ENCODE measurements around the gene IMP4. TPM values are rescaled to one million over a fixed set of nuclear protein-coding genes. Genes with fewer than 3 reads are reported as not detected.
A peak's percentile ranks its signal among the peaks of the same experiment; 100 is the strongest.

The IMP4 gene
- 43.5 to 50.1 TPM (median 48.4 TPM) in 3 replicates for total RNA-seq
- long read RNA-seq, transcript IMP4-202 (9 exons, 822 nt) = minor isoform, 25 of 89 reads
- long read RNA-seq, transcript IMP4-201 (9 exons, 1,740 nt) = major isoform, 42 of 89 reads
- long read RNA-seq, transcript IMP4-208 (8 exons, 2,379 nt) = minor isoform, 10 of 89 reads
- long read RNA-seq, partial matches to known transcripts = 5 of 89 reads
- long read RNA-seq, other reads (novel, unspliced or antisense) = 6 of 89 reads

- TF ChIP-seq CTCF (IDR thresholded peaks at IDR 0.05) = peak; percentile 74
- Mint-ChIP-seq H3K4me1 (ENCODE audit: low read depth) (peaks cover 24% of the 10 kb centered on the region), H3K36me3 (ENCODE audit: low read depth) (peaks cover 30% of the 10 kb centered on the region), H3K9me3 (ENCODE audit: low read depth) (no peaks in the 10 kb centered on the region), H3K27ac (ENCODE audit: unreplicated experiment) (peak within 1 kb of the TSS; percentile 100), H3K27me3 (ENCODE audit: low read depth) (no peaks in the 10 kb centered on the region), H3K4me3 (ENCODE audit: unreplicated experiment) (peak within 1 kb of the TSS; percentile 100)
- DNase-seq (ENCODE audit: low spot score) = peak; percentile 96
Observed at GRCh38 chr2:130342533-130343275, at the start of gene IMP4. TSS of gene IMP4 (plus strand) at chr2:130342897. CDS start at chr2:130342933, 36 bp downstream.

GRCh38 chr2:130300258-130300969 lies 42.3 kb upstream of the IMP4 start:
- Mint-ChIP-seq H3K9me3 (ENCODE audit: low read depth) (no peaks in the 10 kb centered on the region), H3K27me3 (ENCODE audit: low read depth) (peaks cover 26% of the 10 kb centered on the region), H3K27ac (ENCODE audit: unreplicated experiment) (no peak overlapping the region), H3K4me3 (ENCODE audit: unreplicated experiment) (no peak overlapping the region), H3K36me3 (ENCODE audit: low read depth) (no peaks in the 10 kb centered on the region), H3K4me1 (ENCODE audit: low read depth) (no peaks in the 10 kb centered on the region)
- peak; percentile 75 for DNase-seq (ENCODE audit: low spot score)
- no peak for TF ChIP-seq CTCF (IDR thresholded peaks at IDR 0.05)

GRCh38 chr2:130300970-130301348 lies 41.7 kb upstream of the IMP4 start:
- H3K36me3 Mint-ChIP-seq (ENCODE audit: low read depth) = no peaks in the 10 kb centered on the region
- H3K4me3 Mint-ChIP-seq (ENCODE audit: unreplicated experiment) = no peak overlapping the region
- H3K4me1 Mint-ChIP-seq (ENCODE audit: low read depth) = no peaks in the 10 kb centered on the region

GRCh38 chr2:130302164-130302886 lies 40.4 kb upstream of the IMP4 start:
- TF ChIP-seq CTCF (IDR thresholded peaks at IDR 0.05) = no peak
- Mint-ChIP-seq H3K9me3 (ENCODE audit: low read depth) (no peaks in the 10 kb centered on the region), H3K27ac (ENCODE audit: unreplicated experiment) (no peak overlapping the region), H3K4me1 (ENCODE audit: low read depth) (no peaks in the 10 kb centered on the region), H3K4me3 (ENCODE audit: unreplicated experiment) (no peak overlapping the region), H3K36me3 (ENCODE audit: low read depth) (no peaks in the 10 kb centered on the region), H3K27me3 (ENCODE audit: low read depth) (peaks cover 27% of the 10 kb centered on the region)
- DNase-seq (ENCODE audit: low spot score) = no peak

More at GRCh38 chr2:130300970-130301348, 41.7 kb upstream of the IMP4 start:
- peak; percentile 60 for DNase-seq (ENCODE audit: low spot score)
- Mint-ChIP-seq H3K27me3 (ENCODE audit: low read depth) (peaks cover 23% of the 10 kb centered on the region), H3K9me3 (ENCODE audit: low read depth) (no peaks in the 10 kb centered on the region), H3K27ac (ENCODE audit: unreplicated experiment) (no peak overlapping the region)
- no peak for TF ChIP-seq CTCF (IDR thresholded peaks at IDR 0.05)

GRCh38 chr2:130303169-130303568 lies 39.5 kb upstream of the IMP4 start:
- H3K27me3 Mint-ChIP-seq (ENCODE audit: low read depth) = peaks cover 25% of the 10 kb centered on the region
- H3K36me3 Mint-ChIP-seq (ENCODE audit: low read depth) = no peaks in the 10 kb centered on the region
- no peaks in the 10 kb centered on the region for H3K4me1 Mint-ChIP-seq (ENCODE audit: low read depth)
- no peaks in the 10 kb centered on the region for H3K9me3 Mint-ChIP-seq (ENCODE audit: low read depth)
- H3K27ac Mint-ChIP-seq (ENCODE audit: unreplicated experiment) = no peak overlapping the region
- H3K4me3 Mint-ChIP-seq (ENCODE audit: unreplicated experiment) = no peak overlapping the region
- TF ChIP-seq CTCF (IDR thresholded peaks at IDR 0.05) = no peak
- DNase-seq (ENCODE audit: low spot score) = no peak

Measured in chondrocyte (in vitro differentiated cells).